Measurements from ENCODE around the gene VLDLR.

DNA sequence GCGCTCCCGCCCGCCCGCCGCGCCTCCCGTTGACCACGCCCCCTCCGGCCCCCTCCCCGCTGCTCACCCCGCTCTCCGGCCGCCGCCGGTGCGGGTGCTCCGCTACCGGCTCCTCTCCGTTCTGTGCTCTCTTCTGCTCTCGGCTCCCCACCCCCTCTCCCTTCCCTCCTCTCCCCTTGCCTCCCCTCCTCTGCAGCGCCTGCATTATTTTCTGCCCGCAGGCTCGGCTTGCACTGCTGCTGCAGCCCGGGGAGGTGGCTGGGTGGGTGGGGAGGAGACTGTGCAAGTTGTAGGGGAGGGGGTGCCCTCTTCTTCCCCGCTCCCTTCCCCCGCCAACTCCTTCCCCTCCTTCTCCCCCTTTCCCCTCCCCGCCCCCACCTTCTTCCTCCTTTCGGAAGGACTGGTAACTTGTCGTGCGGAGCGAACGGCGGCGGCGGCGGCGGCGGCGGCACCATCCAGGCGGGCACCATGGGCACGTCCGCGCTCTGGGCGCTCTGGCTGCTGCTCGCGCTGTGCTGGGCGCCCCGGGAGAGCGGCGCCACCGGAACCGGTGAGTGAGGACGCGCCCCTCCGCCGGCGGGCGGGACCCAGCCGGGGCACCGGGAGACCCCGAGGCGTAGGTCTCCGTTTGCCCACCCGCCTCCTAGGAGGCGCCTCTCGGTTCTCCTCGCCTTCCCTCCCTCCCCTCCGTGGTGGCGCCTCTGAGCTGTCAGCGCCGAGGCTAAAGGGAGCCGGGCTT is at the start of gene VLDLR:
- TF ChIP-seq CTCF (IDR thresholded peaks at IDR 0.05; ENCODE audit: poor library complexity) (no peak), EZH2 (IDR thresholded peaks at IDR 0.05; ENCODE audit: borderline replicate concordance) (no peak)

All from hepatocyte (in vitro differentiated cells).